ENCODE results near the gene FXYD1. TPM values are rescaled to one million over a fixed set of nuclear protein-coding genes. Genes with fewer than 3 reads are reported as not detected.

The FXYD1 gene
- total RNA-seq, 1 experiment from 2014 or later: not detected

Other genes with a start within 250 kb of the FXYD1 start
- 1.3 and 2.8 TPM in 2 replicates for gene ZNF30, start 211.9 kb upstream of the FXYD1 start, total RNA-seq (2014; rRNA removed; shearing (Covaris generic))
- 1.1 and 1.5 TPM in 2 replicates for gene ZNF792, start 174.6 kb upstream of the FXYD1 start, total RNA-seq (2014; rRNA removed; shearing (Covaris generic))
- gene GRAMD1A, start 138.5 kb upstream of the FXYD1 start, total RNA-seq (2014; rRNA removed; shearing (Covaris generic)): 20.2 and 26.9 TPM in 2 replicates
- gene SCN1B, start 108.4 kb upstream of the FXYD1 start, total RNA-seq (2014; rRNA removed; shearing (Covaris generic)): 8.5 and 10.8 TPM in 2 replicates
- not detected in 2 replicates for gene HPN, start 97.1 kb upstream of the FXYD1 start, total RNA-seq (2014; rRNA removed; shearing (Covaris generic))
- gene FXYD3, start 23.0 kb upstream of the FXYD1 start, total RNA-seq (2014; rRNA removed; shearing (Covaris generic)): 4.8 TPM in 1 of 2 replicates, not detected in the other
- gene LGI4, start 3.8 kb upstream of the FXYD1 start, total RNA-seq (2014; rRNA removed; shearing (Covaris generic)): 0.43 TPM in 1 of 2 replicates, not detected in the other
- gene FXYD7, start 4.4 kb downstream of the FXYD1 start, total RNA-seq (2014; rRNA removed; shearing (Covaris generic)): not detected in 2 replicates
- 93.9 and 103 TPM in 2 replicates for gene FXYD5, start 15.9 kb downstream of the FXYD1 start, total RNA-seq (2014; rRNA removed; shearing (Covaris generic))
- gene FAM187B, start 89.9 kb downstream of the FXYD1 start, total RNA-seq (2014; rRNA removed; shearing (Covaris generic)): not detected in 2 replicates
- gene LSR, start 110.2 kb downstream of the FXYD1 start, total RNA-seq (2014; rRNA removed; shearing (Covaris generic)): 0.69 and 1.1 TPM in 2 replicates
- 53.5 and 54.2 TPM in 2 replicates for gene USF2, start 130.1 kb downstream of the FXYD1 start, total RNA-seq (2014; rRNA removed; shearing (Covaris generic))
- gene HAMP, start 143.7 kb downstream of the FXYD1 start, total RNA-seq (2014; rRNA removed; shearing (Covaris generic)): not detected in 2 replicates
- not detected in 2 replicates for gene MAG, start 153.3 kb downstream of the FXYD1 start, total RNA-seq (2014; rRNA removed; shearing (Covaris generic))
- 3.4 and 7.6 TPM in 2 replicates for gene CD22, start 190.4 kb downstream of the FXYD1 start, total RNA-seq (2014; rRNA removed; shearing (Covaris generic))
- gene FFAR1, start 209.1 kb downstream of the FXYD1 start, total RNA-seq (2014; rRNA removed; shearing (Covaris generic)): not detected in 2 replicates
- gene FFAR3, start 219.6 kb downstream of the FXYD1 start, total RNA-seq (2014; rRNA removed; shearing (Covaris generic)): not detected in 2 replicates
- not detected in 2 replicates for gene GPR42, start 232.2 kb downstream of the FXYD1 start, total RNA-seq (2014; rRNA removed; shearing (Covaris generic))